ENCODE data around the gene HES7. TPM values are rescaled to one million over a fixed set of nuclear protein-coding genes. Genes with fewer than 3 reads are reported as not detected.

HES7 gene
- total and polyA plus RNA-seq, 3 experiments from 2014 or later = 1.6 to 1.8 TPM; not detected in 1

DNA sequence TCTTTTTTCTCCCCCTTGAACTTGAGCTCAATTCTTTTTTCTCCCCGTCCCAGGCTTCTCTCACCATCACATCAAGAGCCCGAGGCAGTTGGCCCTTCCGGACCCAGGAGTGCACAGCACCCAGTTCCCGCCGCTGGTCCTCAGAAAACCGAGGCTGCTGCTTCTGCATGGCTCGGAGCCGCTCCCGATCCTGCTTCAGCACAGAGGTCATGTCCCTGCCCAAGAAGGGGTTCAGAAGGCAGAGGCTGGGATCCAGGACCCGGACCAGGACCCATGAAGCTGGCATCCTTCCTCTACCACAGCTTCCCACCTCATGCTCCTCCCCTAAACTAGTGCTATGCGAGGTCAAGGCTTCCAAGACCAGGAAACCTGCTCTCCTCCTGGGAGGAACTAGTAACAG, 17.8 kb upstream of the HES7 start:
- Mint-ChIP-seq H3K4me1 (peaks cover 0 to under 1% (median under 1%) of the 10 kb centered on the region in 3 donors), H3K27me3 (peaks cover 0 to 9% of the 10 kb centered on the region in 2 donors), H3K9me3 (peaks cover 0 to 2% (median 0%) of the 10 kb centered on the region in 5 donors), H3K27ac (peak overlapping the region in 4 of 8 donors; percentile 17 to 43 (median 26)), H3K36me3 (peaks cover 0 to 65% (median 9%) of the 10 kb centered on the region in 3 donors), H3K4me3 (peak overlapping the region in 2 of 7 donors; percentile 58 to 73)
- ChIA-PET POLR2A (interaction anchor here (0.9 kb wide), 1 partner anchor 44 kb away, joined by 3 read pairs; no protein-coding TSS in a partner anchor), CTCF (interaction anchor here (0.8 to 8.2 kb wide), 5 partner anchors 11 to 153 kb away, joined by 3 to 108 read pairs (median 19); partner anchors contain the start of genes ALOXE3, PER1 and SLC25A35)
- Histone ChIP-seq H3K4me3 (ENCODE audit: low read length) (no peak overlapping the region), H3K36me3 (ENCODE audit: insufficient read depth, low read length) (peaks cover 45% of the 10 kb centered on the region), H3K9me3 (ENCODE audit: low read length) (no peaks in the 10 kb centered on the region), H3K27ac (ENCODE audit: low read depth, low read length) (no peak overlapping the region), H3K27me3 (ENCODE audit: insufficient read depth, low read length, poor library complexity, severe bottlenecking) (no peaks in the 10 kb centered on the region), H3K4me1 (ENCODE audit: insufficient read depth, low read length) (peaks cover 22% of the 10 kb centered on the region)
- peak in 2 of 5 donors; percentile 13 to 43 for DNase-seq

DNA sequence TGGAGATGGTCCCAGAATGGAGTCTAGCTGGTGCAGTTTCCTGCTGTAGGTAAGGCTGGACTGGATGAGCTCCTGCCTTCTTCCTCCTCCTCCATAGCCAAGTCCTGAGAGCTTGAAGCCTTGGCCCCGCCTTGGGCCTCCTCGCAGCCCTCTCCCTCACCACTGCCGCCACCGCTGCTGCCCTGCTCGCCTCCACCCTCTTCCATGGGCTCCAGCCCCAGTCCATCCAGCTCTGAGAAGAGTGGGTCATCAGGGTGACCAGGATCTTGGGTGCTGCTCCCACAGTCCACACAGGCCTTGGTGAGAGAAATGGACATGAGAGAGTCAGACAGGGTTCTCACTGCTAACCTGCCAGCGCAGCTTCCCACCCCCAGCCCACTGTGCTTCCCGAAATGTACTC, 17.1 kb upstream of the HES7 start:
- Mint-ChIP-seq H3K27ac (peak overlapping the region in 4 of 8 donors; percentile 17 to 43 (median 23)), H3K4me3 (peak overlapping the region in 2 of 7 donors; percentile 31 to 58), H3K9me3 (peaks cover 0 to 2% (median 0%) of the 10 kb centered on the region in 5 donors), H3K36me3 (peaks cover 0 to 58% (median 6%) of the 10 kb centered on the region in 3 donors), H3K27me3 (peaks cover 0 to 10% of the 10 kb centered on the region in 2 donors), H3K4me1 (peaks cover 0 to 2% (median 0%) of the 10 kb centered on the region in 3 donors)
- ChIA-PET CTCF (interaction anchor here (0.8 to 8.2 kb wide), 6 partner anchors 12 to 154 kb away, joined by 3 to 108 read pairs (median 12); partner anchors contain the start of genes ALOXE3, PER1 and SLC25A35), POLR2A (interaction anchor here (0.9 to 2.7 kb wide), 4 partner anchors 9 to 45 kb away, joined by 3 to 16 read pairs (median 4); partner anchors contain the start of gene HES7)
- H3K9me3 ChIP-seq (ENCODE audit: low read length) = no peaks in the 10 kb centered on the region
- DNase-seq = peak in 1 of 5 donors; percentile 20
- H3K4me3 ChIP-seq (ENCODE audit: low read length) = no peak overlapping the region
- no peak overlapping the region for H3K27ac ChIP-seq (ENCODE audit: low read depth, low read length)
- peaks cover 38% of the 10 kb centered on the region for H3K36me3 ChIP-seq (ENCODE audit: insufficient read depth, low read length)
- no peaks in the 10 kb centered on the region for H3K27me3 ChIP-seq (ENCODE audit: insufficient read depth, low read length, poor library complexity, severe bottlenecking)
- H3K4me1 ChIP-seq (ENCODE audit: insufficient read depth, low read length) = peaks cover 22% of the 10 kb centered on the region

DNA sequence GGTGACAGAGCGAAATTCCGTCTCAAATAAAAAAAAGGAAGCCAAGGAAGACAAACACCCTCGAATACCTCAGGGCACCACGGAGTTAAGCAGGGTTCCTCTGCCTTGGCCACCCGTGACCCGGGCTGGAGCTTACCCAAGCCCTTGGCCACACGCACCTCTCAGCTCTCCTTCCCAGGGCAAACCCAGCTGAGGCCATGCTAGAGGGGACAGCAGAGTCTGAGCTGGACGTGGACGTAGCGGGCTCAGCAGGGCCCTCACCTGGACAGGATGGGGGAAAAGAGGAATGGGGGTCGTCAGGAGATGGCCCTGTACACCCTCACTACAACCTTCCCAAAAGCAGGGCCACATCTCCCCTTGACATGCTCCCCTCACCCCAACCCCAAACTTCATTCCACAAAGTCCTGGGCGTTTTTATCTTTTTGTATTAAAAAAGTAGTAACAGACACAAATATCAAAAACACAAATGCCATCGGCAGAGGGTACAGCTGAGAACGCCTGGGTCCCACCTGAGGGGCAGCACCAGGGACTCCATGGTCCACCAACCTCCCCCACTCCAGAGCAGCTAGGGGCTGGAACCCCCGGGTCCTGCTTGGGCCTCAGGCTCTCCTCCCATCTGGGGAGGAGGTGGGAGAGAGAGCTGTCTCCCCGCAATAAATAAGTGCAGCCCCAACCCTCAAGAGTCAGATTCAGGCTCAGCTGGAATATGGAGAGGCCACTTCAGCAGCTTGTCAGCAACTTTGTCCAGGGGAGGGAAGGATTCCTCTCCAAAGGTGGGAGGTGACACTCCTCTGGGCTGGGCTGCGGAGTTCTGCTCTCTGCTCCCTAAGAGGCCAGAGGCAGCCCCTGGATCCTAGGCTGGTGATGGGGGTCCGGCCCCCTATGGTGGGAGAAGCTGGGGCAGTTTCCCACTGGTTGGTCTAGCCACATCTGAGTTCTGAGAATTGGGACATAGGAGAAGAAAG, 16.4 kb upstream of the HES7 start:
- POLR2A ChIA-PET = interaction anchor here (0.6 to 3.3 kb wide), 7 partner anchors 10 to 82 kb away, joined by 3 to 22 read pairs (median 5); partner anchors contain the start of gene HES7
- H3K27me3 Mint-ChIP-seq = peaks cover 0 to 9% of the 10 kb centered on the region in 2 donors
- H3K27ac Mint-ChIP-seq = peak overlapping the region in 2 of 8 donors; percentile 6 to 50
- Histone ChIP-seq H3K36me3 (ENCODE audit: insufficient read depth, low read length) (peaks cover 32% of the 10 kb centered on the region), H3K27me3 (ENCODE audit: insufficient read depth, low read length, poor library complexity, severe bottlenecking) (no peaks in the 10 kb centered on the region), H3K4me1 (ENCODE audit: insufficient read depth, low read length) (peaks cover 22% of the 10 kb centered on the region), H3K9me3 (ENCODE audit: low read length) (no peaks in the 10 kb centered on the region), H3K4me3 (ENCODE audit: low read length) (no peak overlapping the region), H3K27ac (ENCODE audit: low read depth, low read length) (no peak overlapping the region)
- H3K9me3 Mint-ChIP-seq = peaks cover 0 to 2% (median 0%) of the 10 kb centered on the region in 5 donors
- DNase-seq = peak in 2 of 5 donors; percentile 24 to 50
- peaks cover 0 to 2% (median 0%) of the 10 kb centered on the region in 3 donors for H3K4me1 Mint-ChIP-seq
- peak overlapping the region in 1 of 7 donors; percentile 65 for H3K4me3 Mint-ChIP-seq
- CTCF ChIA-PET = interaction anchor here (0.8 to 8.2 kb wide), 10 partner anchors 12 to 155 kb away, joined by 3 to 108 read pairs (median 4); partner anchors contain the start of genes ALOXE3, PER1 and SLC25A35
- peaks cover 0 to 51% (median 6%) of the 10 kb centered on the region in 3 donors for H3K36me3 Mint-ChIP-seq

DNA sequence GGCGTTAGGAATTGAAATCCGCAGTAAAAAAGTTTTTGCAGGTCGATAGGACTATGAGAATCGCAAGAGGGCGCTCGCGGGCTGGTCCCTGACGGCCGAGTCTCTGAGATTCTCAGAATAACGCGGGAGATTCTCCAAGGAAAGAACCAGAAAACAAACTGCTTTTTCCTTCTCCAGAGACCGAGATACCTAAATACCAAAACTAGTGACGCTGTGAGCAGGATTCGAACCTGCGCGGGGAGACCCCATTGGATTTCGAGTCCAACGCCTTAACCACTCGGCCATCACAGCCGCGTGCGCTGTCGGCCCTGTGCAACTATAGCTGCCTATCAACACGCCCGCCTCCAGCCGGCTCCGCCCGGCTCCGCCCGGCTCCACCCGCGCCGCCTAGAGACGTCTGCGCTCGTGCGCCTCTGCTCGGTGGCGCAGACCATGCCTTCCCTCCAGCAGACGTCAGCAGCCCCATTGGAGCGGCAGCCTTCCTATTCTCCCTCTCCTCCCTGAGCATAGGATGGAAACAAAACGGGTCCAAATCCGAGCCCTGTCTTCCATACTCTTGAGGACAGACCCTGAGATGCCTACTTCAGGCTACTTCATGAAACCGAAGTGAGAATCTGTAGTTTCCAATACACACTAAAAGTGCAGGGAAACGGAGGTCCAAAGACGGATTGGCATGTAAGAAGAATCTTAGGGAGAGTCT, 14.9 kb upstream of the HES7 start:
- peaks cover 0 to 5% of the 10 kb centered on the region in 2 donors for H3K27me3 Mint-ChIP-seq
- Histone ChIP-seq H3K9me3 (ENCODE audit: low read length) (no peaks in the 10 kb centered on the region), H3K4me1 (ENCODE audit: insufficient read depth, low read length) (peaks cover 22% of the 10 kb centered on the region), H3K36me3 (ENCODE audit: insufficient read depth, low read length) (peaks cover 25% of the 10 kb centered on the region), H3K4me3 (ENCODE audit: low read length) (peak overlapping the region; percentile 97), H3K27me3 (ENCODE audit: insufficient read depth, low read length, poor library complexity, severe bottlenecking) (no peaks in the 10 kb centered on the region), H3K27ac (ENCODE audit: low read depth, low read length) (peak overlapping the region; percentile 94)
- H3K4me3 Mint-ChIP-seq = no peak overlapping the region
- DNase-seq = peak; percentile 92 to 97 (median 95)
- CTCF ChIA-PET = interaction anchor here (0.7 to 8.2 kb wide), 26 partner anchors 10 to 163 kb away, joined by 3 to 108 read pairs (median 4); partner anchors contain the start of genes ALOXE3, HES7, PER1 and PFAS
- H3K4me1 Mint-ChIP-seq = peaks cover 0 to 2% (median 0%) of the 10 kb centered on the region in 3 donors
- POLR2A ChIA-PET = interaction anchor here (1.1 to 3.3 kb wide), 17 partner anchors 11 to 157 kb away, joined by 4 to 31 read pairs (median 7); partner anchors contain the start of genes BORCS6, CTC1, HES7 and PER1
- peaks cover 0 to 2% (median 0%) of the 10 kb centered on the region in 5 donors for H3K9me3 Mint-ChIP-seq
- peaks cover 0 to 36% (median 3%) of the 10 kb centered on the region in 3 donors for H3K36me3 Mint-ChIP-seq
- H3K27ac Mint-ChIP-seq = no peak overlapping the region

DNA sequence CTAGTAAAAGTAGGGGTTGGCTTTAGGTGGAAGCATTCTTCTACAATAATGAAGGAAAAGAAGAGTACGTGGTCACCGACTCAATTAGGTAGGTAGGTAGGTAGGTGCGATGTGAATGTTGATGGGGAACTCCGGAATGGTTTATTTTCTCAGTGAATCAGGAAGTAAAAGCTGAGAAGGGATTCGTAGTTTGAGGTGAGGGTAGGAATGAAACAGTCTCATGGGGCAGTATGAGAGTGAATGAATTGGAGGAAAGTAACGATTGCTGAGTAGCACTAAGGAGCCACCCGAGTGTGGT, 14.4 kb upstream of the HES7 start:
- POLR2A ChIA-PET = interaction anchor here (0.8 to 3.3 kb wide), 19 partner anchors 11 to 157 kb away, joined by 3 to 31 read pairs (median 6); partner anchors contain the start of genes BORCS6, CTC1, HES7 and PER1
- no peak overlapping the region for H3K27ac Mint-ChIP-seq
- H3K36me3 ChIP-seq (ENCODE audit: insufficient read depth, low read length) = peaks cover 24% of the 10 kb centered on the region
- H3K9me3 Mint-ChIP-seq = peaks cover 0 to 2% (median 0%) of the 10 kb centered on the region in 5 donors
- peaks cover 22% of the 10 kb centered on the region for H3K4me1 ChIP-seq (ENCODE audit: insufficient read depth, low read length)
- peaks cover 0 to 31% (median 0%) of the 10 kb centered on the region in 3 donors for H3K36me3 Mint-ChIP-seq
- H3K27ac ChIP-seq (ENCODE audit: low read depth, low read length) = peak overlapping the region; percentile 94
- CTCF ChIA-PET = interaction anchor here (0.6 to 8.2 kb wide), 22 partner anchors 10 to 163 kb away, joined by 3 to 108 read pairs (median 6); partner anchors contain the start of genes ALOXE3, HES7, PER1 and PFAS
- H3K27me3 Mint-ChIP-seq = peaks cover 0 to 5% of the 10 kb centered on the region in 2 donors
- no peaks in the 10 kb centered on the region for H3K9me3 ChIP-seq (ENCODE audit: low read length)
- H3K4me3 ChIP-seq (ENCODE audit: low read length) = peak overlapping the region; percentile 97
- DNase-seq = no peak
- H3K4me1 Mint-ChIP-seq = peaks cover 0 to 2% (median 0%) of the 10 kb centered on the region in 3 donors
- H3K4me3 Mint-ChIP-seq = no peak overlapping the region
- no peaks in the 10 kb centered on the region for H3K27me3 ChIP-seq (ENCODE audit: insufficient read depth, low read length, poor library complexity, severe bottlenecking)

DNA sequence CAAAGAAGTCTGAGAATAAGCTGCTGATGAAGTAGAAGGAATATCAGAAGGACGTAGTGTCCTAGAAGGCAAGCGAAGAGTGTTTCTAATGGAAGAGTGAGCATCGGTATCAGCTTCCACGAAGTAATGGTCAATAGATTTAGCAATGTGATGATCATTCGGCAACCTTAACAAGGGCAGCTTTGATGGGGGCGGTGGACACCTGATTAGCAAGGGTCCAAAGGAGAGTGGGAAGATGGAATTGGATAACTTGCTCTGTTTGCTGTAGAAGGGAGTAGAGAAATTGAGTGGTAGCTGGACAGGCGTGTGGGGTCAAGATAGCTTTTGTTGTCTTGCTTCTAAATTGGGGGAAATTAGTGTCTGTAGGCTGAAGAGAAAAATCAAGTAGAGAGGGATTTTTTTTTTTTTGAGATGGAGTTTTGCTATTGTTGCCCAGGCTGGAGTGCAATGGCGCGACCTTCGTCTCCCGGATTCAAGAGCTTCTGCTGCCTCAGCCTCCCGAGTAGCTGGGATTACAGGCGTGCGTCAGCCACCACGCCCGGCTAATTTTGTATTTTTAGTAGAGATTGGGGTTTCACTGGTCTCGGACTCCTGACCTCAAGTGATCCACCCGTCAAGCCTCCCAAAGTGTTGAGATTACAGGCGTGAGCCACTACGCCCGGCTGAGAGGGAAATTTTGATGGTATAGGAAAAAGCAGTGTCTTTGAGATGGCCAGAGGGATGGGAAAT, 13.9 kb upstream of the HES7 start:
- no peak overlapping the region for H3K4me3 Mint-ChIP-seq
- Histone ChIP-seq H3K27ac (ENCODE audit: low read depth, low read length) (peak overlapping the region; percentile 94), H3K4me1 (ENCODE audit: insufficient read depth, low read length) (peaks cover 22% of the 10 kb centered on the region), H3K27me3 (ENCODE audit: insufficient read depth, low read length, poor library complexity, severe bottlenecking) (no peaks in the 10 kb centered on the region), H3K9me3 (ENCODE audit: low read length) (no peaks in the 10 kb centered on the region), H3K4me3 (ENCODE audit: low read length) (peak overlapping the region; percentile 97), H3K36me3 (ENCODE audit: insufficient read depth, low read length) (peaks cover 23% of the 10 kb centered on the region)
- peaks cover 0 to 2% (median 0%) of the 10 kb centered on the region in 5 donors for H3K9me3 Mint-ChIP-seq
- no peak for DNase-seq
- H3K27ac Mint-ChIP-seq = no peak overlapping the region
- H3K27me3 Mint-ChIP-seq = peaks cover 0 to 5% of the 10 kb centered on the region in 2 donors
- peaks cover 0 to 2% (median 0%) of the 10 kb centered on the region in 3 donors for H3K4me1 Mint-ChIP-seq
- POLR2A ChIA-PET = interaction anchor here (0.6 to 3.3 kb wide), 11 partner anchors 11 to 158 kb away, joined by 3 to 31 read pairs (median 6); partner anchors contain the start of genes HES7 and SLC25A35
- peaks cover 0 to 27% (median 0%) of the 10 kb centered on the region in 3 donors for H3K36me3 Mint-ChIP-seq
- CTCF ChIA-PET = interaction anchor here (0.6 to 8.2 kb wide), 18 partner anchors 9 to 164 kb away, joined by 3 to 108 read pairs (median 7); partner anchors contain the start of genes ALOXE3, HES7, PER1 and PFAS
